Sigmoid colon (tissue), 4 donors: ENCODE data around the gene VPS37B.

Source experiments
- EP300 ChIP-seq, 4 donors: sonication (generic); formaldehyde crosslinking; IDR thresholded peaks; one replicate each; pipeline ENCODE4 v1.6.1; 2017; ENCODE audit warnings: antibody characterized with exemption in 4 of 4
- POLR2A ChIP-seq, 2 donors: fragments of 450-650 bp; IDR thresholded peaks; one replicate each; pipeline ENCODE4 v1.6.1; 2016; ENCODE audit warnings: antibody characterized with exemption in 2 of 2, mild to moderate bottlenecking in 2 of 2, moderate library complexity in 2 of 2
- TF ChIP-seq, protein P1 (sequence below), 4 experiments: fragments of 450-650 bp in 3 of 4; fragments of 200-600 bp in 1 of 4; IDR thresholded peaks; one replicate each; pipeline ENCODE4 v1.5.1; 2016 to 2019; ENCODE audit warnings: antibody characterized with exemption in 4 of 4, mild to moderate bottlenecking in 3 of 4, moderate library complexity in 2 of 4

GRCh38 chr12:122860854-122861586 lies 34.9 kb downstream of the VPS37B start:
- TF ChIP-seq, protein P1, sequence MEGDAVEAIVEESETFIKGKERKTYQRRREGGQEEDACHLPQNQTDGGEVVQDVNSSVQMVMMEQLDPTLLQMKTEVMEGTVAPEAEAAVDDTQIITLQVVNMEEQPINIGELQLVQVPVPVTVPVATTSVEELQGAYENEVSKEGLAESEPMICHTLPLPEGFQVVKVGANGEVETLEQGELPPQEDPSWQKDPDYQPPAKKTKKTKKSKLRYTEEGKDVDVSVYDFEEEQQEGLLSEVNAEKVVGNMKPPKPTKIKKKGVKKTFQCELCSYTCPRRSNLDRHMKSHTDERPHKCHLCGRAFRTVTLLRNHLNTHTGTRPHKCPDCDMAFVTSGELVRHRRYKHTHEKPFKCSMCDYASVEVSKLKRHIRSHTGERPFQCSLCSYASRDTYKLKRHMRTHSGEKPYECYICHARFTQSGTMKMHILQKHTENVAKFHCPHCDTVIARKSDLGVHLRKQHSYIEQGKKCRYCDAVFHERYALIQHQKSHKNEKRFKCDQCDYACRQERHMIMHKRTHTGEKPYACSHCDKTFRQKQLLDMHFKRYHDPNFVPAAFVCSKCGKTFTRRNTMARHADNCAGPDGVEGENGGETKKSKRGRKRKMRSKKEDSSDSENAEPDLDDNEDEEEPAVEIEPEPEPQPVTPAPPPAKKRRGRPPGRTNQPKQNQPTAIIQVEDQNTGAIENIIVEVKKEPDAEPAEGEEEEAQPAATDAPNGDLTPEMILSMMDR (IDR thresholded peaks at IDR 0.05), result no peak
- no peak for TF ChIP-seq EP300 (IDR thresholded peaks at IDR 0.05)
- no peak for TF ChIP-seq POLR2A (IDR thresholded peaks at IDR 0.05)
